A549 (cell line): ENCODE measurements around the gene DBR1.

Experiments
- CBX8 ChIP-seq: fragments of 200-600 bp; sonication (generic); IDR thresholded peaks from 2 replicates; pipeline ENCODE4 v1.6.1; 2016
- CHD2 ChIP-seq: fragments of 150-350 bp; IDR thresholded peaks from 2 replicates; pipeline ENCODE4 v1.6.1; 2014; ENCODE audit warnings: low read length; ENCODE audit not compliant: partially characterized antibody
- EP300 ChIP-seq, 2 experiments: fragments of >200 bp; sonication (Bioruptor Twin); formaldehyde crosslinking; IDR thresholded peaks; 2 replicates in 1 of 2; 3 replicates in 1 of 2; pipeline ENCODE4 v1.6.1; 2016 to 2017
- FOSB ChIP-seq: fragments of 250-450 bp; sonication (Bioruptor Pico); IDR thresholded peaks from 2 replicates; pipeline ENCODE4 v1.5.0; 2020; ENCODE audit warnings: mild to moderate bottlenecking, moderate library complexity
- HOXA7 ChIP-seq: fragments of 250-450 bp; sonication (Bioruptor Pico); IDR thresholded peaks from 2 replicates; pipeline ENCODE4 v1.5.0; 2020; ENCODE audit warnings: mild to moderate bottlenecking, moderate library complexity
- NPAS2 ChIP-seq: fragments of 250-450 bp; sonication (Bioruptor Pico); IDR thresholded peaks from 2 replicates; pipeline ENCODE4 v1.8.0; 2022; ENCODE audit warnings: mild to moderate bottlenecking, moderate library complexity, borderline replicate concordance
- NR3C1 ChIP-seq: fragments of >200 bp; sonication (Bioruptor Twin); formaldehyde crosslinking; IDR thresholded peaks from 3 replicates; pipeline ENCODE4 v1.6.1; 2017
- POLR2A ChIP-seq: IDR thresholded peaks from 2 replicates; pipeline ENCODE4 v1.6.1; 2012; ENCODE audit warnings: mild to moderate bottlenecking, low read length
- RAD21 ChIP-seq, 2 experiments: fragments of >200 bp in 1 of 2; sonication (Bioruptor Twin) in 1 of 2; formaldehyde crosslinking in 1 of 2; IDR thresholded peaks in 1 of 2; conservative IDR thresholded peaks in 1 of 2; 2 replicates in 1 of 2; 3 replicates in 1 of 2; pipeline ENCODE4 v1.6.1; 2012 to 2018; ENCODE audit warnings: inconsistent platforms in 1 of 2
- RNF2 ChIP-seq: fragments of 200-600 bp; sonication (generic); IDR thresholded peaks from 2 replicates; pipeline ENCODE4 v1.6.1; 2016; ENCODE audit warnings: low read depth, mild to moderate bottlenecking, antibody characterized with exemption, moderate library complexity, borderline replicate concordance
- TF ChIP-seq, protein P1 (sequence below): fragments of >200 bp; sonication (Bioruptor Twin); formaldehyde crosslinking; IDR thresholded peaks from 3 replicates; pipeline ENCODE4 v1.5.1; 2016

DNA sequence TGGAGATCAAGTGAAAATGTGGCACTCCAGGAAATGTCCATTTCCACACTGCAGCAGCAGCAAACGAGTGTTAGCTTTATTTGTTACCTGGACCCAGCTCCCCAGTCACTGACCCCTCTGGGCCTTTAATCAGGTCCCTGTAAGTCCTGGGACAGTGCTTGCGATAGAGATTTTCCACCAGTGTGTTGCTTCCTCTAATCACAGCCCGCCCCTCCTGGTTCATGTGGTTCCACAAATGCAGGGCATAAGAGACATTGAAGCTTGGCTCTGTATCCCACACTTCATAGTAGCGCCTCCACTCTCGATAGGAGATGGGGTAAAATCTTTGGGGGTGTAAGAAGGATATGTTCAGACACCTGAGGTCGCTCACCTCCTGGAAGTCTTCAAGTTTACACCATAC lies 50.5 kb downstream of the DBR1 start:
- TF ChIP-seq RAD21 (conservative IDR thresholded peaks at IDR 0.05 in 1 of 2, IDR thresholded peaks at IDR 0.05 in 1 of 2): no peak
- no peak for TF ChIP-seq FOSB (CRISPR knock-in tag)
- TF ChIP-seq RNF2: no peak
- no peak for TF ChIP-seq EP300 (IDR thresholded peaks at IDR 0.05)
- TF ChIP-seq CBX8: no peak
- TF ChIP-seq NPAS2 (CRISPR knock-in tag): no peak
- TF ChIP-seq, protein P1, sequence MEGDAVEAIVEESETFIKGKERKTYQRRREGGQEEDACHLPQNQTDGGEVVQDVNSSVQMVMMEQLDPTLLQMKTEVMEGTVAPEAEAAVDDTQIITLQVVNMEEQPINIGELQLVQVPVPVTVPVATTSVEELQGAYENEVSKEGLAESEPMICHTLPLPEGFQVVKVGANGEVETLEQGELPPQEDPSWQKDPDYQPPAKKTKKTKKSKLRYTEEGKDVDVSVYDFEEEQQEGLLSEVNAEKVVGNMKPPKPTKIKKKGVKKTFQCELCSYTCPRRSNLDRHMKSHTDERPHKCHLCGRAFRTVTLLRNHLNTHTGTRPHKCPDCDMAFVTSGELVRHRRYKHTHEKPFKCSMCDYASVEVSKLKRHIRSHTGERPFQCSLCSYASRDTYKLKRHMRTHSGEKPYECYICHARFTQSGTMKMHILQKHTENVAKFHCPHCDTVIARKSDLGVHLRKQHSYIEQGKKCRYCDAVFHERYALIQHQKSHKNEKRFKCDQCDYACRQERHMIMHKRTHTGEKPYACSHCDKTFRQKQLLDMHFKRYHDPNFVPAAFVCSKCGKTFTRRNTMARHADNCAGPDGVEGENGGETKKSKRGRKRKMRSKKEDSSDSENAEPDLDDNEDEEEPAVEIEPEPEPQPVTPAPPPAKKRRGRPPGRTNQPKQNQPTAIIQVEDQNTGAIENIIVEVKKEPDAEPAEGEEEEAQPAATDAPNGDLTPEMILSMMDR: no peak
- TF ChIP-seq POLR2A: no peak
- TF ChIP-seq NR3C1: no peak
- TF ChIP-seq HOXA7 (CRISPR knock-in tag): no peak
- TF ChIP-seq CHD2: no peak
